GM10248 (cell line): ENCODE results near the gene AKT2.

Experiments used
- CTCF ChIA-PET: fragments of 300-600 bp; sonication (Branson Sonifier 250); formaldehyde crosslinking; extraction: SDS; loops from one replicate; lab custom pipeline; 2021; ENCODE audit warnings: antibody characterized with exemption; lab: Yijun Ruan, JAX
- POLR2A ChIA-PET: fragments of 350-650 bp; sonication (Branson Sonifier 250); formaldehyde crosslinking; extraction: SDS; loops from one replicate; lab custom pipeline; 2020; ENCODE audit warnings: antibody characterized with exemption; lab: Yijun Ruan, JAX
- DNase-seq: peaks from one replicate; pipeline ENCODE4 v3.0.0; 2012; ENCODE audit errors: extremely low spot score
- TF ChIP-seq, protein P1 (sequence below): IDR thresholded peaks from 2 replicates; pipeline ENCODE4 v1.5.1; 2012; ENCODE audit warnings: mild to moderate bottlenecking, low read depth; ENCODE audit errors: extremely low read depth, missing control alignments, control extremely low read depth

The AKT2 gene

DNA sequence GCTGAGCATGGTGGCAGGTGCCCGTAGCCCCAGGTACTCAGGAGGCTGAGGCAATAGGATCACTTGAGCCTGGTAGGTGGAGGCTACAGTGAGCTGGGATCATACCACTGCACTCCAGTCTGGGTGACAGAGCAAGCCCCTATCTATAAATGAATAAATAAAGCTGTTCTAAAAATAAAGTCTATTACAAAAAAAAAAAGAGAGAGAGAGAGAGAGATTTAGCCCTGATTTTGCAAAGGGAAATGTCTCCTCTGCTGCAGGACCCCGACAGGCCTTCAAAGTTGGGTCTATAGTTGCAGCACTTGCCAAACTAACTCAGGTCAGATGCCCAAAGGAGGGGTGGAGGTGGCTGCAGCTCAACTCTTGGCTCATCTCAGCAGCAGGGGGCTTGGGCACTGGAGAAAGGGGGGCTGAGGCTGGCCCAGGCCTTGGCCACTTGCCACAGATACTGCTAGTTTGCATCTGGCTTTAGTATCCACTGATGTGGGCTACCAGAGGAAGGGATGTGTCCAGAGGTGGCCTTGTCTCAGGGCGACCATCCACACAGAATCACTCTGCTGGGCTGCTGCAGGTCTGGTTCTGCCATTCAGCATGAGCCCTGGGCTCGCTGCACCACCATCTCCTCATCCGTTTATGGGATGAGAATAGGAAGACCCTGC, 30.8 kb upstream of the AKT2 start:
- TF ChIP-seq, protein P1, sequence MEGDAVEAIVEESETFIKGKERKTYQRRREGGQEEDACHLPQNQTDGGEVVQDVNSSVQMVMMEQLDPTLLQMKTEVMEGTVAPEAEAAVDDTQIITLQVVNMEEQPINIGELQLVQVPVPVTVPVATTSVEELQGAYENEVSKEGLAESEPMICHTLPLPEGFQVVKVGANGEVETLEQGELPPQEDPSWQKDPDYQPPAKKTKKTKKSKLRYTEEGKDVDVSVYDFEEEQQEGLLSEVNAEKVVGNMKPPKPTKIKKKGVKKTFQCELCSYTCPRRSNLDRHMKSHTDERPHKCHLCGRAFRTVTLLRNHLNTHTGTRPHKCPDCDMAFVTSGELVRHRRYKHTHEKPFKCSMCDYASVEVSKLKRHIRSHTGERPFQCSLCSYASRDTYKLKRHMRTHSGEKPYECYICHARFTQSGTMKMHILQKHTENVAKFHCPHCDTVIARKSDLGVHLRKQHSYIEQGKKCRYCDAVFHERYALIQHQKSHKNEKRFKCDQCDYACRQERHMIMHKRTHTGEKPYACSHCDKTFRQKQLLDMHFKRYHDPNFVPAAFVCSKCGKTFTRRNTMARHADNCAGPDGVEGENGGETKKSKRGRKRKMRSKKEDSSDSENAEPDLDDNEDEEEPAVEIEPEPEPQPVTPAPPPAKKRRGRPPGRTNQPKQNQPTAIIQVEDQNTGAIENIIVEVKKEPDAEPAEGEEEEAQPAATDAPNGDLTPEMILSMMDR, result no peak
- CTCF ChIA-PET, result interaction anchor here (1.0 to 1.4 kb wide), 2 partner anchors 17 to 25 kb away, joined by 3 read pairs; no protein-coding TSS in a partner anchor
- DNase-seq, result no peak
- POLR2A ChIA-PET, result no interaction called here

DNA sequence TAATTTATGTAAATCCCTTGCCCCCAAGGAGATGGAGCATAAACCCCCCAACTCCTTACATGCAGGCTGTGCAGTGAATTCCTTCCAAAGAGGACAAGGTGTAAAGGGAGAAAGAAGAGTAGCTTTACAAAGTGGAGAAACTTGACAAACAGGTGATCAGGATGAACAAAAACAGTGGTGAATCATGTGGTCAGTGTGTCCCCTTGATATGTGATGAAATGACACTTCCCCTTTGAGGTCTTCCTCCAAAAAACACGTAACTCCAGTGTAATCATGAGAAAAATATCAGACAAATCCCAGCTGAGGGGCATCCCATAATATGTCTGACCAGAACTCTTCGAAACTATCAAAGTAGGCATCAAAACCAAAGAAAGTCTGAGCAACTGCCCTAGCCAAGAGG, 29.5 kb upstream of the AKT2 start:
- ChIA-PET POLR2A (no interaction called here), CTCF (interaction anchor here (1.1 to 1.7 kb wide), 3 partner anchors 9 to 33 kb away, joined by 3 to 9 read pairs (median 3); partner anchors contain the start of gene C19orf47)
- TF ChIP-seq, protein P1, result no peak
- DNase-seq, result no peak

DNA sequence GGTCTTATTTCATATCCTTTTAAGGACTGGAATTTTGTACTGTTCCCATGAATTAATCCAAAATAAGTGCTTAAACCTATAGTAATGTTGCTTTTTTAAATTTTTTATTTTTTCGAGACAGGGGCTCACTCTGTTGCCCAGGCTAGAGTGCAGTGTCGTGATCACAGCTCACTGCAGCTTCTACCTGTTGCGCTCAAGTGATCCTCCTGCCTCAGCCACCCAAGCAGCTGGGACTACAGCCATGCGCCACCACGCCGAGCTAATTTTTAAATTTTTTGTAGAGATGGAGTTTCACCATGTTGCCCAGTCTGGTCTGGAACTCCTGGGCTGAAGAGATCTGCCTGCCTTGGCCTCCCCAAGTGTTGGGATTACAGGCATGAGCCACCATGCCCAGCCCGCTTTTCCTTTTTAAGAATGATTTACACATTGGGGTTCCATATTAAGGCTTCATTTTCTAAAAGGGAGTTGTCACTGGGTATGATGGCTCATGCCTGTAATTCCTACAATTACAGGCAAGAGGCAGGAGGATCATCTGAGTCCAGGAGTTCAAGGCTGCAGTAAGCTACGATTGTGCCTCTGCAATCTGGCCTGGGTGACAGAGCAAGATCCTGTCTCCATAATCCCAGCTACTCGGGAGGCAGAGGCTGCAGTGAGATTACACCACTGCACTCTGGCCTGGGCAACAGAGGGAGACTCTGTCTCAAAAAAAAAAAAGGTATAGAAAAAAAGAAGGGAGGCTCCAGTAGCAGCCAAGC, 28.3 kb upstream of the AKT2 start:
- ChIA-PET POLR2A (no interaction called here), CTCF (interaction anchor here (1.4 to 1.7 kb wide), 3 partner anchors 8 to 23 kb away, joined by 3 to 9 read pairs (median 4); no protein-coding TSS in a partner anchor)
- TF ChIP-seq, protein P1, result no peak
- DNase-seq, result no peak

DNA sequence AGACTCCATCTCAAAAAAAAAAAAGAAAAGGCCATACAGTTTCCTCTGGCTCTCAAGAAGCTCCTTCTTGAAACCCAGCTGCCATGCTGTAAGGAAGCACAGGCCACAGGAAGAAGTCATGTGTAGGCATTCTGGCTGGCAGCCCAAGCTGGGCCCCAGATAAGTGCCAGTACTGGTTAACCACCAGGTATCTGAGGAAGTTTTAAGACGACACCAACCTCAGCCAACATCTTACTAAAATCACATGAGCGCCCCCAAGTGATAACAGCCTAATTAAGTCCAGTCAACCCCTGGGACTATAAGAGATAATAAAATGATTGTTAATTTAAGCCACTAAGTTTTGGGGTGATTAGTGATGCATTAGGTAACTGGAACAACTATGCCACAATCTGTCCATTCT, 27.4 kb upstream of the AKT2 start:
- TF ChIP-seq, protein P1, result no peak

DNA sequence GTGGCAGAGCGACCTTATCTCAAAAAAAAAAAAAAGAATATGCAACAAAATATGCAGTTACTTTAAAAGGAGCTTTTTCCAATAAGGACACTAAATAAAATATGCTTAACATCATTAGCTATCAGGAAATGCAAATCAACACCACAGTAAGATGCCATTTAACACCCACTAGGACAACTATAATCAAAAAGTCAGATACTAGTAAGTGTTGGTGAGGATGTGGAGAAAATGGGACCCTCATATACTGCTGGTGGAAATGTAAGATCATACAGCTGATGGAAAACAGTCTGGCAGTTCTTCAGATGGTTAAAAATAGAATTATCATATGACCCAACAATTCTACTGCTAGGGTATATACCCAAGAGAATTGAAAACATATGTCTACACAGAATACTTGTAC, 24.5 kb upstream of the AKT2 start:
- POLR2A ChIA-PET, result no interaction called here
- DNase-seq, result no peak
- CTCF ChIA-PET, result interaction anchor here (0.7 to 1.1 kb wide), 3 partner anchors 111 to 353 kb away, joined by 3 read pairs; no protein-coding TSS in a partner anchor
- TF ChIP-seq, protein P1, result no peak

More for the DNA sequence above, 27.4 kb upstream of the AKT2 start:
- no peak for DNase-seq
- ChIA-PET CTCF (interaction anchor here (1.4 to 1.5 kb wide), 3 partner anchors 8 to 23 kb away, joined by 3 to 4 read pairs (median 4); no protein-coding TSS in a partner anchor), POLR2A (no interaction called here)

DNA sequence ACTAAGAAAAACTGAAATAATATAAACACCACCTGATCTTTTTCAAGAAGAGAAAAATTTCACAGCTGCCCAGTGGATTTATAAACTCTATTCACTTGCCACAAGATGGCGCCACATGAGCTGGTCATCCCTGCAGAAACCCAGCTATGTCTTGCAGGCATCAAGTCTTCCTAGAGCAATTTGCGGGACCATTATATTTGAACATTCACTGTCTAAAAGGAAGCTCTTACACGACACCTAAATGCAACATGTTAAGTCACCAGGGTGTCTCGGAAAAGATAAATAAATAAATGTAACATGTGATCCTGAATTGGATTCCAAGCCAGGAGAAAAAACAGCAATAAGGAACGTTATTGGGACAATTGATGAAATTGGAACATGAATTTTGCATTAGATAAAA, 20.3 kb upstream of the AKT2 start:
- ChIA-PET POLR2A (interaction anchor here (0.5 to 1.0 kb wide), 4 partner anchors 29 to 265 kb away, joined by 3 to 7 read pairs (median 3); partner anchors contain the start of gene BLVRB), CTCF (interaction anchor here (0.6 to 2.4 kb wide), 50 partner anchors 8 to 329 kb away, joined by 3 to 27 read pairs (median 5); partner anchors contain the start of genes AKT2, BLVRB, LTBP4 and SERTAD1)
- DNase-seq, result peak; percentile 87
- TF ChIP-seq, protein P1, result peak; percentile 75
